Activated naive CD4-positive, alpha-beta T cell treated with Interleukin-2 at 50 U/mL for 16 hours (primary cell): ENCODE data around the gene UST.
A peak's percentile ranks its signal among the peaks of the same experiment; 100 is the strongest.

Source experiments
- DNase-seq: peaks from one replicate; pipeline ENCODE4 v3.0.0-alpha.2; 2020

UST gene

DNA sequence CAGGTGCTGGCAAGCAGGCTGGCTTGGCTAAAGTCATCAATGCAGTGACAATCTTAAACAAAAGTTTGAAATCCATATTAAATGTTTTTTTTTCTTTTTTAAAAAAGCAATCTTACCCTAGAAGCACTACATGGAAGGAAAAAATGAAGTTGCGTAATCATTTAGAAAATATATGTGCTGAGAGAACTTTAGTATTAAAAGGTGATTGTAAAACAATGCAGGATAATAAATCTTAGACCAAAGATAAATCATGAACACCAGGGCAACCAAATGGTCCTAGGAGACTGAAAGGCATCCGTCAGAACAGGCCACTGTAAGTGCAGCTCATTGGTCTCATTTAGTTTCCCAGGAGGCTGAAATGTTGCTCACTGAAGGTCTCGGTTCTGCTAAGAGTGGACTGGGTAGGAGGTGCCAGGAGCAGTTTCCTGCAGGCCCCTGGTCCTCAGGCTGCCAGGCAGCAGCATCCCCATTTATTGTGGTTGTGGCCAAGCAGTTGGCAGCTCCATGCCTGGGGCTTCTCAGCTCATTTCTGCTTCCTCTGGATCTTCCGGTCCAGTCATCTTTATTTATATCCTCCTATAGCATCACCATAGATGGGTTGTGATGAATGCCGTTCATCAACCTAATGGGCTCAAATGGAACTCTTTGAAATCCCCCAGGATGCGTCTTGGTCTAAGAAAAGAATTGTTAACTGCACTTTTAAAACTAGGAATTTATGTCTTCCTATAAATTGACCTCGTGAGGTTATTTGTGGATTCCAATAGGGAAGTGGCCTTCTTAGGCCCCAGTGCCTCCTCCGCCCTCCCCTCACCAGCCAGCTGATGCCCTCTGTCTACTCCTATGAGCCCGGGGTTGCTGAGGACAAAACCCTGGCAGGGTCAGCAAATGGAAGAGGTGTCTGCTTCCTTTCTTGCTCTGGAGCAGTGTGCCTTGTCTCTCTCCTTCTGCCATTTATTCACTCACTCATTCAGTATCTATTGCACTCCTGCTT is 269.0 kb downstream of the UST start:
- no peak for DNase-seq

DNA sequence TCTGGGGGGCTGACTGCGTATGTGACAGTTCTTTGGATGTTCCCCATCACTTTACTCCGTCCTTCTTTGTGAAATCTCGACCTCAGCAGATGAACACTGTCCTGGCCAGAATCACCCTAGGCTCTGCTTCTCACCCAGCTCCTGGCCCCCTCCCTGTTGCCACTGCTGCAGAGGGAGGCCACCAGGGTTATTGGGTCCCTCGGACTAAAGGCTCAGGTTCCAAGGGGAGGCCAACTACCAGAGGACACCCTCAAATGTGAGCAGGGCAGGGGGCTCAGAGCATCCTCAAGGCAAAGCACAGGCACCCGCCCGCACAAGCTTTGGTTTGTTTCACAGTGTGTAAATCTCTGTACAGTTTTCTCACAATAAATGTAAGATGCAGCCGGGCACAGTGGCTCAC is 269.9 kb downstream of the UST start:
- DNase-seq: no peak

DNA sequence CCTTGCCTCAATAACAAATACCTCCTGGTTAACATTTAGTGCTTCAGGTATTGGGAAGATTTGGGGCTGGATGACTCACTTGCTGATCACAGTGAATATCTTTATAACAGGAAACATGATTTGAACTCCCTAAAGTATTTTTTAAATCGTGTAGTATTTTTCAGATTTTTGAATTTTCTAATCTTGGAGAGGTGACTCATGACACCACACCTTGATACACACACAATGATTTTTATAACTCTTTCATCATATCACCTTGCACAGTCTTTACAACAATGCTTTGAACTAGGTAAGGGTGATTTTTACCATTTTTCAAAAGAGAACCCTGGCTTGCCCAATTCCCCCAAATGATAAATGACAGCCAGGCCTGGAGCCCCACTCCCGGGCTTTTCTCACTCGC is 273.5 kb downstream of the UST start:
- DNase-seq: no peak

DNA sequence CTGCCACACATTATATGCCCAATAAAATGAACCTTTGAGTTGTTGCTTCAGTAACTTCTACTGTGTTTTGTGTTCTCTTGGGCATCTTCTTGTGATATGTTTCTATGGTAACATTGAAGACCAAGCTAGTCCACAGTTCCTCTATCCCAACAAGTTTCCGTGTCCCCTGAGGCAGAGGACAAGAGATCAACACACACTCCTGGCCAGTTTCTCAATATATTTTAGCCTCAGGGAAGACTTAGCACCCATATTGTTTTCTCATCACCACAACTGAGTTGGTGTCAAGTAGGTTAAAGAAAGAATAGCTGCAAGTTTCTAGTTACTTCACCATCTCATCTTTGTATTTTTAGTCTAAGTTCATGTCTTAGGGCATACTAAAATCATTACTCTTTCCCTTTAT is 277.5 kb downstream of the UST start:
- no peak for DNase-seq

DNA sequence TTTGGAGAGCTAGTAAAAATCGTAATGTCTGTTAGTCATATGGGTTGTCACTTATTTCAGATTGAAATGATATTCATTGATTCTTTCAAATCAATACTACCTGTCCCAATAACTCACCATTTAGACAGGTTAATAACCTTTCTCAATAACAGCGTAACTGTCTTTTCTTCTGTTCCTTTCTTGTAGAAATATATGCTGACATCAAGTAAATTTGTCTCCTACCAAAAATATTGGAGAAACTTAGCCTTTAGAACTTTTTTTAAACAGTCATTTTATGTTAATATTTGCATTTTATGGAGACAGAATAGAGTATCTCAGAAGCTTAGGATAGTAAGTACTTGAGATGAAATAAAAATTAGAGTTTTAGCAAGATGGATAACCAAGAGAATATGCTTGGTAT is 278.2 kb downstream of the UST start:
- DNase-seq: no peak

DNA sequence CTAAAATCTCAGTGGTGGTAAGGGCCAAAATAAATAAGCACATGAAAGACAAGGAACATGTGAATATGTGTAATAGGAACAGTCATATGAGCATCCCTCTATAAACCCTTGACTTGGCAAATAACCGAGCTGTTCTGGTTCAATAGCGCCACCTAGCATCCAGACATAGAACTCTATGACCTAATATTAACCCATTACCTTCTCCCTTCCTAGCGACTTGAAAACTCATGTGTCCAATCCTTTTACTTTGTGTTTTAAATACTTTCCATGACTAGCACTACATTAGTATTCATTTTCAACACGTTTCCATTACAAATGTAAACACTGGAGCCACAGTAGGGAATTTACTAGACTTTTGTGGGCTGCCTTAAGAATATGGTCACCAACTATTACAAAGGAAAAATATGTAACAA is 279.7 kb downstream of the UST start:
- DNase-seq: peak; percentile 27

DNA sequence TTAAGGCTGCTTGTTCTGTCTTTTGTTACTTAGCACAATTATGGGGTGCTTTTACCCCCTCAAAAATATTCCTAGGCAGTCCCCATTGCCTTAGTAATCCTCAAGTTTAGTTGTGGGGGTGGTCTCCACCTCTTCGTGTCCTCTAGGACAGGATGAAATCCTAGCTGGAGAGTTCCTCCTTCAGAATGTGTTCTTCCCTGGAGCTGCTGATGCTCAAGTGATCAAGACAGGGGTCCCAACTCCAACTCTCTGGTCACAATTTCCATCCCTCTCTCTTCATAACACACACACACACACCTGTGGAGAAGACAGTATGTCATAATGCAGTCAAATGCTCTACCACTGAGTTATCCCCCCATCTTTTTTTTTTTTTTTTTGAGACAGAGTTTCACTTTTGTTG is 280.7 kb downstream of the UST start:
- no peak for DNase-seq

DNA sequence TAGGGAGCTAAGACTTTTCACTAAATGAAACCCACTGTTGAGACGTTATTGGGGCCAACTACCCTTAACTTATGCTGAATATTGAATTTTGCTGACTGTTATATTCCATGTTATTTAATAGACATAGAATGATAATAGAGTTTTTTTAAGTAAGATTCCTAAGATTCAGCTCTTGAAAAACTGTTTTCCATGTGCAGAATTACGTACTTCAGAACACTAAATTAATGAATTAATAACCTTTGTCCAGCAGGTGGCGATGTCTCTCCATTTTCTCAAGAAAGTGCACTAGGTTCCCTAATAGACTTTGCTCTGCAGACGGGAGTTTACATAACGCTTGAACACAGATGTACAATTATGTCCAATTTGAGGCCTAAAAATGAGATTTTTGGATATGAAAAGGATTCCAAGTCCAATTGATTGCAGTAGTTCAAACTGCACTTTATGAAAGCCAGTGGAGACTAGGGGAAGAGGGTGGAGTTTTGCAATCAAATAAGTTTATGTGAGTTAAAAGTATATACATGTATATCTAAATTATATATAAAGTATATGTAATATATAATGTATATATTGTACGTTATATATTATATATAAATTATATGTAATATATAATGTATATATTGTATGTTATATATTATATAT is 282.1 kb downstream of the UST start:
- DNase-seq: peak; percentile 60

DNA sequence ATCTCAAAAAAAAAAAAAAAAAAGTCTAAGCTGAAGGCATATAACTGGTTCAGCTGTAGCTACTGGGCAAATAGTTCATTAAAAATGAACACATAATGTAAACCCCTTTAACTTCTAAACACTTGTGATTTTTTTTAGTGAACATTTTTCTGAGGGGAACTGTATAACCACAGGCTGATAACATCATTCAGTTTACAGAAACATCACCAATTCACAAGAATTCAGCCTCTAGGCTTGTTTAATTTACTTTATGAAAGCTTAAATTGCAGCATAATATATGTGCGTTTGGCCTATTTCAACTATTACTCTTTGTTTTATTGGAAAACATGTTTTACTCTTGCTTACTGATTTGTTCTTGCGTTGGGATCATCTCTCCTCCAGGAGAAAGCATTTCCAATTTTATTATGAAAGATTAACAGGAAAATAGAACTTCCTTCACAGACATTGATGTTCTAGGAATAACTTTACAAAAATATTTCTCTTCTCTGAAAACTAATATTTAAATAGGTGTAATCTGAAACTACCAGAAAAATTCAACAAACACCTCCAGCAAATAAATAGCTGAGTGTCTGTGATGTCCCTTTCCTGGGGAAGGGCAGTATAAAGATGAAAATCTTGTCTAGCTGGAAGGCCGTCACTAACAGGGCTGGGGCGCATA is 284.5 kb downstream of the UST start:
- DNase-seq: no peak

DNA sequence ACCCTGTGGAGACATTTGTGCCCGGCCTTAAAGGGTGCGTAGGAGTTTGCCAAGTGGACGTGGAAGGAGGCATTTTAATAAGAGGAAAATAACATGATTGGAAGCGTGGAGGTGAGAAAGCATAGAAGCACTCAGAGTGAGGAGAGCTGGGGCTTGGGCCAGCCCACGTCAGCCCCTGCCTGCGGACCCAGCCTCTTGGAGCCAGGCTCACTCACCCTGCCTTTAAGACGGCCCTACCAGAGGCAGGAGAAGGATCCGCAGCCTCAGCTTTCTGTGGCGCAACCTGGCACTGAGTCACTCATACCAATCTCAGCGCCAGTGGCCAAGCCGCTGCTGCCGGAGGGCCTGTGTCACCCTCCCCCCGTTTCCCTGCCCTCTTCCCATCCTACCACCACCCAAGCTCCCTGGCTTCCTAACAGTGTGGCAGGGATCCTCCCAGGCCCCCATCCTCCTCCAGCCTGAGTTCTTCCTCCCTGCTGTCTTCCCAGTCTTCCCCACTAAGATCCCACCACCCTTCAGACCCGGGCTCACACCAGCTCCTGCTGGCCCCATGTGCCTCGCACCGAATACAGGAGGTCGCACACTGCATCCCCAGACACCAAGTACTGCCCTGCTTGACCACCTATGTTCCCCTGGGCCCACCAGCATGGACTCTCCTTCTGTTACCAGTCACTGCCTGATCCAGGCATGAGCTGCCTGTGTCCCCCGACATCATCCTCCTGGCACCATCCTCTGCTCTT is 285.2 kb downstream of the UST start:
- DNase-seq: peak; percentile 67

DNA sequence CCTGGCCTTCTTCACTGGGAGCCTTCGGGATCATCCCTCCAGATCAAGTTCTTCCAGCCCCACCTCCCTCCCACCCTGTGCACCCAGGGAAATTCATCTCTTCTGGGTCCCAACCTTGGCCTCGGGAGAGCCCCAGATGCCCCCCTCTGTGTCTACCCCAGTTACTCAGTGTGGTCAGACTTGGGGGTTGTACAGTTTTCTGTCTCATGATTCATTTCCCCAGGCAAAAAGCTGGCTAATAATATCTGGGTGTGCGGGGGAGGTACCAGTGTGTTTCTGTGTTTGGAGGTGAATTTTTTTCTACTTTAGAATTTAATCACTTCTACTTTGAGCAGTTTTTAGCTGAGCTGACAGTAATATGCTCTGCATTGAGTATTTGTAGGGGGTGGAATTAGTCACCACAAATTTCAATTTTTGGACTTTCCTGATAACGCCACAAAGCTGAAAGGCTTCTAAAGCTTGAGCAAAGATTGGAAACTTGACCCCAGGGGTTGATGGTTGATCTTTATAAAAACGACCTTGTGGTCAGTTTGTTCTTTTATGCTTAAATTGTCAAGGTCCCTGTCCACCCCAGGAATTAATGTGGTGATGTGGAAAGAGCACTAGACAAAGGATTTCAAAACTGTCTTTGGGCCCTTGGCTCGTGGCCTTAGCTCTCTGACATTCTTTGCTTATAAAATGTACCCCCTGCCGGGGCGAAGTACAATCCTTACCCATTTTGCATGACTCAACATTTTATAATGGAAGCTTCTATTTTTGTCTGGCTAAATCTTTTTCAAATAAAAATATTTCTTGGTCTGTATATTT is 286.0 kb downstream of the UST start:
- DNase-seq: peak; percentile 75

DNA sequence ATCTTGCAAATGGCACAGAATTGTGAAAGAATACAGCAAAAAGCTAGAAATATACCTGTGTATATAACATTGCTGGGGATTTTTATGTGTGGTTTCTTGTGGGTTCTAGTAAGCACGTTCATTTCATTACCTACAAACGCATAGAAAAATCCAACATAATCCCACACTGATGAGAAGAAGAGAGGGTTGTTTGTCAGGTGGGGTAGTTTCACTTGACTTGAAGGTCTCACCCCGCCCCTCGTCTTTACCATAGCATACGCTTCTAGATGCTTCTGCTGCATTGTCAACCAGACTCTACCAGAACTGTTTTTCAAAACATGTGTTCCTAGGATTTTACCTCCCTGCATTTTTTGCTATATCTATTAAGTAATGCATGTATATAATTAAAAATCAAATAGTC is 286.6 kb downstream of the UST start:
- DNase-seq: peak; percentile 46

DNA sequence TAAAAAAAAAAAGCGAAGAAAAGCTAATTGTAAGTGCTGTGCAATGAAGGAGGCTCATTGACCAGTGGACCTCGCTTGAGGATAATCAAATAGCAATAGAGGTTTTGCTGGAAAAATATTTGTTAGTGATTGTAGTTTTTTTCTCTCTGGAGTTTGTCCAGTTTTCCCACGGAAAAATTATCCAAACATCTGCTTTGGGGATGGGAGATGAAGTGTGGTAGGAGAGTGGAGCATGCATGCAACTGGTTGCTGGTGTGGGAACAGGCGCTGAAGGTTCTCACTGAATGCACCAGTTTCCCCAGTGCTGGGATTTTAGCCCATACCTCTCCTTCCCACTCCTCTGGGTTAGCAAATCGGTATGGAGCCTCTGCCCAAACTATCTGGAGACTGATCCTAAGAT is 288.9 kb downstream of the UST start:
- no peak for DNase-seq

DNA sequence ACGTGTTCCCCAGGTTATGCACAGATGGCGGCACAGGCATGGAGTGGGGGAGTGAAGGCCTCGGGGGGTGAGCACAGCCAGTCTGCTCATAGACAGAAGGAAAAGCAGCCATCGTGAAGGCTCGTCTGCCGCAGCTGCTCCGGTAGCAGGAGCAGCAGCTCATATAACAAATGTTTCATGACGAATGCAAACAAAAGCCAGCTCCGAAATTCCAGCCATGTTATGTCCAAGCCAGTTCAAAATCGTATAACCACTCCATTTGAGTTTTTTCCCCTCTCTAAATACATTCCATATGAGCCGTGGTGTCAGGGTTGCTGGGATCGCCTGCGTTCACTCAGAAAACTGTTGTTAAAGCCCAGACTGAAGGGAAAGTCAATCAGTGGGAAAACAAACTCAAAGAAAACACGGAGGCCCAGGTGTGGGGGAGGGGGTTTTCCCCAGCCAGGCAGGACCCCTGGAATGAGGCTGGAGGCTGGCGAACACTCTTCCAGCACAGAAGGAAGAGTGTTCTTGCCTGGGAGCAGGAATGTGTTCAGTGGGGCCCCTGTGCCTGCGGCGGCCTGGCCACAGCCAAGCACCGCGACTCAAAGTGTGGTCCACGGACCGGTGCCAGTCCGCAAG is 290.3 kb downstream of the UST start:
- DNase-seq: no peak

DNA sequence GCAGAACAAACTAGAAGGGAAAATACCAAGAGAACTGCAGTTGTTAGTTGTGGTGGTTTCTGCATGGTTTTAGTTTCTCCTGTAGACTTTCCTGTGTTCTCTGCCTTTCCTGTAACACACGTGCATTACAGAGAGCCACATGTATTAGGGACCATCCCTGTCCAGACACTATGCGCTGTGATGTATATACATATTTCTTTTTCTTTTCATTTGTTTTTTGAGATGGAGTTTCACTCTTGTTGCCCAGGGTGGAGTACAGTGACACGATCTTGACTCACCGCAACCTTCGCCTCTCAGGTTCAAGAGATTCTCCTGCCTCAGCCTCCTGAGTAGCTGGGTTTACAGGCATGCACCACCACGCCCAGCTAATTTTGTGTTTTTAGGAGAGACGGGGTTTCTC is 292.2 kb downstream of the UST start:
- peak; percentile 33 for DNase-seq

DNA sequence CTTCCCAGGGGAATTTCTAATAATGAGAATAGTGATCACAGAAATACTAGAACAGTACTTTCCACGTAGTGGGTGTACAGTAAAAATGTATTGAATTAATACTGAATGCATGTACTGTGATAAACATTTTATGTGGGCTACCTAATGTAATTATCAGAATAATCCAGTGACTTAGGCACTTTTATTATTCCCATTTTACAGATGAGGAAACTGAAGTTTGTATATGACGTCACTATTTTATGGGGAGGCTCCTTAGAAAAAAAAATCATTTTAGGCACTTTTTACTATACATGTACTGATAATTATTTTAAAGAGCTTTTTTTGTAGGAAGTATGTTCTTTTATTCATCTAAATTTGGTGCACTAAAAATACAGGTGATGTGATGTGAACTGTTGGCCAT is 295.1 kb downstream of the UST start:
- no peak for DNase-seq

DNA sequence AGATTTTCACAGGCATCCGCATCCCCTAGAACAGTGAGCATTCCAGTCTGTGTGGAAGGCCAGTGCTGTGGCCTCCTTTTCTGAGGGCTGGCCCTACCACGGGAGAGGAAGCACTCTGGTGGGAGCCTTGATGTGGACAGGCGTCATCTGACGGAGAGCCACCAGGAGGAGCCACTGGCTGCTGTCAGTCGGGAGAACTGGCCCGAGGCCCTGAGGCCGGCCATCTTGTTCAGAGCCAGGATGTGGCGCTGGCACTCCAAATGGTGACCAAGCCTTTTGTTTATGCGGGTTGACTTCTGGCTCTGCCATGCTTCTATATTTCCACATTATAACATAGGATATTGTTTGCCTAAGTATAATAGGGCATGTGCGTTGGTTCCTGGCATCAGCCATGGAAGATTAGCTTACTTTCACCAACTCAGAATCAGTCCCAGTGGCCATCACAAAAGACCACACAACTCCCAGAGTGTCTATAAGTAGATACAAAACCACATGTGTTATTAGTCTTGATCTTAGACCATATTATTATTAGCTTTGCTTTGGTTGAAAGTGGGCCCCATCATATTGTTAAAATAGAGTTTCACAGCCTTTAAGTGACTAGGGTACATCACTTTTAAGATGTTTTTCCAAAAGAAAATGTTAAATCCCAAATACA is 296.8 kb downstream of the UST start:
- peak; percentile 25 for DNase-seq

DNA sequence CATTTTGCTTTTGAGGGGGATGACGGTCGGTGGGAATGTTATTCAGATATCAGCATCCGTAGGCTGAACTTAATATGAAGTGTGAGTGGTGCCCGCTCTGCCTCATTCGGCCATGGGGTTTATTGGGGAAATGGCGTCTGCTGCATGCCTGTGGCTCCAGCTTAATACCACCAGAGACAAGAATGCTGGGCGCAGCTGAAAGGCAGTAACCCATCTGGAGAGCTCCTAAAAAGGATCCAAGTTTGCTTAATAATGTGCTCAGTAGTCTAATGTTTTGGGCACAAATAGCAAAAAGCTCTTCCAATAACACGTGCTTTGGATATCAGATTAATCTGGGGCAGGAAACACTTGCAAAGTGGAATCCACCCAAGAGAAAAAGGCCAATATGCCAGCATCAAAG is 297.7 kb downstream of the UST start:
- no peak for DNase-seq

DNA sequence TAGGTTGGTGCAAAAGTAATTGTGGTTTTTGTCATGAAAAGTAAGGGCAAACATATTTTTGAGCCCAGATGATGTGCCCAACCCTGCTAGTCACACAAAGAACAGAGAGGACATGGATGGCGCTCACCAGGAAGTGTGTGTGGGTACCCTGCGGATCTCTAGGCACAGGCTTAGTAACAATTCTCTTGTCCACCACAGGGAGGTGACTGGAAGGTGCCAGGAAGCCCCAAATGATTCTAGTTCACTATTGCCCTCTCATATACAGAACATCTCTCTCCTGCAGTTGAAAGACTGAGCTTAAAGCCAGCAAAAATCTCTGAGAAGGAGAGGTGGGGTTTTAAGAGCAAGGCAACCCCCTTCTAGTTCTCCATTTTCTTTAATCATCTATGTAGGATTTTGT is 298.6 kb downstream of the UST start:
- peak; percentile 28 for DNase-seq

DNA sequence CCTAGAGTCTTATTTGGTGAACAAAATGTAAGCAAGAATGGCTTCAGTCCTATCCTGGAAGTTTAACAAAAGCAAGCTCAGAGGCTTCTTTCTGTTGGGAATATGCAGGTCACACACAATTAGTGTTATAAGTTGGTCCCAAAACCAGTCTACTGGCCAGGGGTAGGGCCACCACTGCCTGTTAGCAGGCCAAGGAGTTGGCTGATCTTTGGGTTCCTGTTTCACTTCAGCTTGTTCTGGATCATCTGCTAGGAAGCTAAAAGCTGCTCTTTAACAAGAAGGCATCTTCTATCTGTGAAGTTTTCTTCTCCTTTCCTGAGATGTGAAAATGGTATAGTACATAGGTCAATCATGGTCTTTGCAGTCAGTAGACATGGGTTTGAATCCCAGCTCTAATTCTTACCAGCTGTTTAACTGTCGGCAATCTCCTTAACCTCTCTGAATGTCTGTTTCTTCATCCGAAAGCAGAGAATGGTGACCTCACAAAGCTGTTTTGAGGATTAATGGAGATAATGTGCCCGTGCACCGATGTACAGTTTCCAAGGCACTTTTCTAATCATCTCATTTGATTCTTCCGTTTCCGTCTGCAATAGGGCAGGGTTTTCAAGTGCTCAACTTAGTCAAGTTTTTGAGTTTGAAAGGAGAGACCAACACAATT is 299.5 kb downstream of the UST start:
- DNase-seq: no peak

DNA sequence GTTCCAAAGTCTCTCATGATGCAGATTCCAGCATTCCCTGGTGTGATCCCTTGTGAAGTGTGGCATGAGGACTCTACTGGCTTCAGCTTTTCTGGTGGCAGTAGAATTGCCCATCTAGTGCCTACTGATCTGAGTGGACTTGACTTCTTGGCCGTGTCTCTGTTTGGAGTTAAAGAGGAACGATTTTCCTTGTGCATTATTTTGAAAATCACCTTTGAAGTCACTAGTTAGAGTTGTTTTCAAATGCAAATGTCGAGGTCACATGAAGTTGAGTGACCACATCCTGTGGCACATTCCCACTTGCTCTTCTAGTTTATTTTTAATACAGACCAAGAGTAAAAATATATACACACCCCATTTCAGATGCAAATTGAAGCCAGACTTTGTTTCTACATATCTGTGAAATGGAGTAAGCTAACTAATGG is 300.0 kb downstream of the UST start:
- DNase-seq: no peak
